HG02588 (cell line): ENCODE data around the gene SLC6A19.

ENCODE experiments used
- ATAC-seq: cut with Tn5 transposase; IDR thresholded peaks from one replicate; pipeline ENCODE4 v1.9.1; 2021; ENCODE audit warnings: mild to moderate bottlenecking, moderate library complexity; ENCODE audit not compliant: unreplicated experiment

The SLC6A19 gene

DNA sequence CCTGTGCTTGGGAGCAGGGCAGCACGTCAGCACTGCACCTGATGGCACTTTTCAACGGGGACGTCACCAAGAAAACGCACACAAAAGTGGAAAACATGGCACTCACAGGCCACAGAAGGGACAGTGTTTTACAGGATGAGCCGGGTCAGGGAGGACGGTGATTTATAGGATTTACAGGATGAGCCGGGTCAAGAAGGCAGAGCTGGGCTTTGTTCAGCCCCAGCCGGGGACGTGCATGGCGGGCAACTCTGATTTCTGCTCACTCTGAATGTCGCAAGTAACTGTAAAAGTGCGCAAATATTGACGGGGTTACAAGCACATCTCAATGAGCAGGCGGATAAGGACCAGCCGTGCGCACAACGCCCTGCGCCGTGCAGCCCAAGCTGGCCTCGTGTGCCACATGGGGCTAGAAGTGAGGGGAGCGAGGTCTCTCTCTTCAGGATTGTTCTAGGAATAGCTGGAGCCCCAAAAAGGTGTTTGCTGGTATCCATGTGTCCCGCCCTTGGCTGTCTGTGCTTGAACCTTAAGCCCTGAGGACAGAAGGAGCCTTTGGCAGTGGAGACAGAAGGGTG, 40.2 kb downstream of the SLC6A19 start:
- no peak for ATAC-seq

- no peak for ATAC-seq
Observed at GRCh38 chr5:1242733-1243486, 41.5 kb downstream of the SLC6A19 start.

GRCh38 chr5:1243487-1244130, 42.2 kb downstream of the SLC6A19 start:
- no peak for ATAC-seq

DNA sequence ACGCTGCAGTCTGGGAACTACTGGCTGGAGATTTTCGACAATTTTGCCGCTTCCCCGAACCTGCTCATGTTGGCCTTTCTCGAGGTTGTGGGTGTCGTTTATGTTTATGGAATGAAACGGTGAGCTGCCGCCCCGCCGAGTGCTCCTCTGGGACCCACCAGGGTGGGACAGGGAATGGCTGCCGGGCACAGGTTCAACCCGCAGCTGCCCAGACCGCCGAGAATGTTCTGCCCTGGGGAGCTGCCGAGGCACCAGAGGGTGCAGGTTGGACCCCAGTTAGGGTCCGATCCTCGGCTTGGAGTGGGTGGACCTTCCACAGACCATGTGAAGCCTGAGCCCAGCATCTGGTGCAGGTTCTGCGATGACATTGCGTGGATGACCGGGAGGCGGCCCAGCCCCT, 42.9 kb downstream of the SLC6A19 start:
- no peak for ATAC-seq

- ATAC-seq = no peak
Observed at GRCh38 chr5:1244976-1245375, 43.6 kb downstream of the SLC6A19 start.

DNA sequence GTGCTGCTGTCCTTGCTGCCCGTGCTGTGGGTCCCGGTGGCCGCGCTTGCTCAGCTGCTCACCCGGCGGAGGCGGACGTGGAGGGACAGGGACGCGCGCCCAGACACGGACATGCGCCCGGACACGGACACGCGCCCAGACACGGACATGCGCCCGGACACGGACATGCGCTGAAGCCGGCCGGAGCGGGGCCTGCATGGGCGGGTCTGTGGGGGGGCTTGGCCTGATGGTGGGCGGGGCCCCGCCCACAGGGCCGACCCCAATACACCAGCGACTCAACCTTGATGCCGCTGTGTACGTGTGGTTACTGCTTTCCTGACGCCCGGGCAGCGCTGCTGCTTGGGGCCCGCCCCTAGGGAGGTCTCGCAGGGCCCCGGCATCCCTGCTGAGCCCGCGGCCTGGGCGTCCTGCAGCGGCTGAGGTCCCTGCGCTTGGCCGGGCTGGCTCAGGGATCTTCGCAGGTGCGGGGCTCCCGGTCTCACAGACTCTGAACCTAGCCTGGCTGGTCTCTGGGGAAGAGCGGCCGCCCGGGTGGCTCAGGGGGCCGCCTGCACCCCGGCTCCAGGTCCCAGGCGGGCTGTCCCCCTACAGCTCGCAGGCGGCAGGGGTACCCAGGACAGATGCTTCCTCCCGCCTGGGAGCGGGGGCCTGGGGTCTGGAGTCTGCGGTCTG, 44.6 kb downstream of the SLC6A19 start:
- ATAC-seq = no peak

DNA sequence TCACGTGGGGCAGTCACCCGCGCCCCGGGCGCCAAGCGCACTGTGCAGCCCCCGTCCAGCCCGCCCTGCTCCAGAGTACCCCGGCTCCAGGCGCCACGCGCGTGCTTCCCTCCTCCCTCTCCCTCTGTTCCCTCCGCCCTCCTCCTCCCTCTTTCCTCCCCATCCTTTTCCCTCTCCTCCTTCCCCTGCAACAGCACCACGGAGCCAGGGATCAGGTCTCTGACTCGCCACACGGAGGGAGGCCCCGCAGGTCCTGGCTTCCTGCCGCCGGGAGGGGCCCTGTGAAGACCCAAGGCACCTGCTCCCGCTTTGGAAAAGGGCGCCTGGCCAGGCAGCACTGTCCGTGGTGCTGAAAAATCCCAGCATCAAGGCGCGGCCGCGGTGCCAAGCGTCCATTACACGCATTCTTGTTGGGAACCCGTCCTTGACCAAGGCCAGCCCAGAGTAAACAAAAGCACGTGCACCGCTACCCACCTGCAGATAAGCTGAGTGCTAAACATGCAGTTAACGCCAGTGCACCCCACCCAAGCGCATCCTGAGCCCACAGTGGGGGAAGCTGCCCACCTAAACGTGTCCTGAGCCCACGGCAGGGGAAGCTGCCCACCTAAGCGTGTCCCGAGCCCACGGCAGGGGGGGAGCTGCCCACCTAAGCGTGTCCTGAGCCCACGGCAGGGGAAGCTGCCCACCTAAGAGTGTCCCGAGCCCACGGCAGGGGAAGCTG, 45.5 kb downstream of the SLC6A19 start:
- no peak for ATAC-seq

DNA sequence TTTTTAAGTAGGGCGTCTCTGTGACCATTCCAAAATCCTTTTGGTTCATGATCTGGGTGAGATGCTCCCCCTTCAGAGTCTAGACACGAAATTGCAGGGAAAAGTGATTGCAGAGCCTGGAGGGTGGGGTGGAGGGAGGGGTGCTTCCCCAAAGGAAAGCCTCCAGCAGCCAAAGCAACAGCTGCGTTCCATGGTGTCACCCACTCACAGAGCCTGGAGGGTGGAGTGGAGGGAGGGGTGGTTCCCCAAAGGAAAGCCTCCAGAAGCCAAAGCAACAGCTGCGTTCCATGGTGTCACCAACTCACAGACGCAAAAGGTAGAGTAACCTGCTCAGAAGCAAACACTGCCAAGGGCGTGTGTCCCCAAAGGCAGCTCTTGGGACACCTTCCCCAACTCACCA, 46.4 kb downstream of the SLC6A19 start:
- no peak for ATAC-seq

- no peak for ATAC-seq
Observed at GRCh38 chr5:1249366-1250280, 48.2 kb downstream of the SLC6A19 start.

GRCh38 chr5:1251678-1252580, 50.5 kb downstream of the SLC6A19 start:
- ATAC-seq = no peak

DNA sequence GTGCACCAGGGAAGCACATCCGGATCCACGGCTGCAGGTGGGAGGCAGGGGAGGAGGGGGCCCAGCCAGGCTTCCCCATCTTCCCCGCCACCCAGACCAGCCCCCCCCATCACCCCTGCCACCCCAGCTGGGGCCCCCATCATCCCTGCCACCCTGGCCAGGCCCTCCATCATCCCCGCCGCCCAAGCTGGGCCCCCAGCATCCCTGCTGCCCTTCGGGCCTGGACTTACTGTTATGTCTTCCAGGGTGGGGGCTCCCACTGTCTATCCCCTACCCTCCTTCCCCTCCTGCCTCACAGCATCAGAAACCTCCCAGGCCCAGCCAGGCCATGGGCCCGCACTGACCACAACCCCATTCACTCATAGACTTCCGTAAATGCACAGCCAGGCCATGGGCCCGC, 51.3 kb downstream of the SLC6A19 start:
- ATAC-seq = no peak

DNA sequence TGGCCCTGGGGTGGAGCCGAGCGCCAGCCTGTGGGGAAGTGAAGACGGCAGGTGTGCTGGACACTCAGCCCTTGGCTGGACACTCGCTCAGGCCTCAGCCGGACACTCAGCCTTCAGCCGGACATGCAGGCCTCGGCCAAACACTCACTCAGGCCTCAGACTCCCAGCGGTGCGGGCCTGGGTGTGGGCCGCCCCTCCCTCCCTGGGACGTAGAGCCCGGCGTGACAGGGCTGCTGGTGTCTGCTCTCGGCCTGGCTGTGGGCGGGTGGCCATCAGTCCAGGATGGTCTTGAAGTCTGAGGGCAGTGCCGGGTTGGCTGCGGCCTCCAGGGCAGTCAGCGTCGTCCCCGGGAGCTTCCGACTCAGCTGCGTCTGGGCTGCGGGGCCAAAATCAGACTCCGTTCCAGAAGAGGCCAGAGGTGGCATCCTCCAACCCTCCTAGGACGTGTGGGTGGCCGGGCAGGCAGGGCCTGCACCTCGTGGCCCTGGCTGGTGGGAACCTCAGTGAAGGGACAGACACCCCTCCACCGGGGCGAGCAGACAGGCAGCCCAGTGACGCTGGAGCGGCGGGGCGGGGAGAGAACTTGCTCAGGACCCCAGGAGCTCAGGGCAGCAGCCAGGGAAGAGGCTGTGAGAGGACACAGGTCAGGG, 52.2 kb downstream of the SLC6A19 start:
- ATAC-seq = no peak

DNA sequence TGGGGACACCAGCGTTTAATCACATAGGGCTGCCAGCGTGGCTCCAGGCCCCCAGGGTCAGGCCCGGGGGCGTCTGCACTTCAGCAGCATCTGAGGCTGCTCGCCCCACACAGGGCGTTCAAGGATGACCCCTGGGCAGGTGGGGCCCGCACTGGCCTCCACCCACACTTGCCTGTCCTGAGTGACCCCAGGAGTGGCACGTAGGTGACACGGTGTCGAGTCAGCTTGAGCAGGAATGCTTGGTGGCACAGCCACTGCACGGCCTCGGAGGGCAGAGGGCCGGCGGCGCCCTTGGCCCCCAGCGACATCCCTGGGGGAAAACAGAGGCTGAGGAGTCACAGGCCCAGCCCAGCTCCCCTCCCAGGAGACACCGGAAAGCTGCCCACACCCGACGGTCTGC, 52.8 kb downstream of the SLC6A19 start:
- no peak for ATAC-seq

- no peak for ATAC-seq
Observed at GRCh38 chr5:1255081-1255561, 53.7 kb downstream of the SLC6A19 start.

DNA sequence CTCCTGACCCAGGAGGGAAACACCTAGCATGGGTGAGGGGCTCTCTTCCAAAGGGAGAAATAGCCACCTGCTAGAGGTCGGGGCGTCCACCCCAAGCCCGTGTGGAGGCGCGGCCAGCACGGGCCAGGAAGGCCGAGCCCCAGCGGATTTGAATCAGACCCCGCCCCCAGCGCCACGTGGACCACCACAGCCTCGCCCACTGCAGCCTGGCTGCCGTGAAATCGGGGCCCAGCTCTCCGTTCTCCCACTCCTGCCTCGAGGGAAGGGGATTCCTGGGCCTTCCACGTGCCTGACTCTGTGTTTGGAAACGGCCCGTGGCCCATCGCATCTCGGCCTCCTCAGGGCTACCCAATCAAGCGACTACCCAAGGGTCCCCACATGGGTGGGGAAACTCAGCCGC, 55.4 kb downstream of the SLC6A19 start:
- no peak for ATAC-seq

- ATAC-seq = no peak
Observed at GRCh38 chr5:1257363-1257762, 56.0 kb downstream of the SLC6A19 start.

DNA sequence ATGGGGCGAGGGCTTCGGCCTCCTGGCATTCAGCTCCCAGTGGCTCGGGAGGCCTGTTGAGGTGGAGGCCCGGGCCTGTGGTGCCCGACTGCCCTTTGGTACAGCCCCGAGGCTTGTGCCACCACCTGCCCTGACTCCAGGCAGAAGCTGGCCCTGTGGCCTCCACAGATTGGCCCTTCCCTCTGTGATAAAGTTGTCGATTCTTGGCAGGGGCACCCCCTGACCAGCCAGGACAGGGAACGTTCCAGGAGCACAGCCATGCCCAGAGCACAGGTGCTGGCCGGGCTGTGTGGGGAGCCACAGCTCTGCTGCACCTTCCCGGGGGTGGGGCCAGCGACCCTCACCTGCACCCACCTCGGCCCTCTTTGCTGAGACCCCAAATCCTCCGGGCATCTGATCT, 56.4 kb downstream of the SLC6A19 start:
- no peak for ATAC-seq

- ATAC-seq = no peak
Observed at GRCh38 chr5:1259806-1260480, 58.5 kb downstream of the SLC6A19 start.
